Measurements from ENCODE around the gene INPP4A.

- TF ChIP-seq, protein P1, sequence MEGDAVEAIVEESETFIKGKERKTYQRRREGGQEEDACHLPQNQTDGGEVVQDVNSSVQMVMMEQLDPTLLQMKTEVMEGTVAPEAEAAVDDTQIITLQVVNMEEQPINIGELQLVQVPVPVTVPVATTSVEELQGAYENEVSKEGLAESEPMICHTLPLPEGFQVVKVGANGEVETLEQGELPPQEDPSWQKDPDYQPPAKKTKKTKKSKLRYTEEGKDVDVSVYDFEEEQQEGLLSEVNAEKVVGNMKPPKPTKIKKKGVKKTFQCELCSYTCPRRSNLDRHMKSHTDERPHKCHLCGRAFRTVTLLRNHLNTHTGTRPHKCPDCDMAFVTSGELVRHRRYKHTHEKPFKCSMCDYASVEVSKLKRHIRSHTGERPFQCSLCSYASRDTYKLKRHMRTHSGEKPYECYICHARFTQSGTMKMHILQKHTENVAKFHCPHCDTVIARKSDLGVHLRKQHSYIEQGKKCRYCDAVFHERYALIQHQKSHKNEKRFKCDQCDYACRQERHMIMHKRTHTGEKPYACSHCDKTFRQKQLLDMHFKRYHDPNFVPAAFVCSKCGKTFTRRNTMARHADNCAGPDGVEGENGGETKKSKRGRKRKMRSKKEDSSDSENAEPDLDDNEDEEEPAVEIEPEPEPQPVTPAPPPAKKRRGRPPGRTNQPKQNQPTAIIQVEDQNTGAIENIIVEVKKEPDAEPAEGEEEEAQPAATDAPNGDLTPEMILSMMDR (IDR thresholded peaks at IDR 0.05; ENCODE audit: low read depth, low read length) = no peak
- TF ChIP-seq EZH2phosphoT487 (IDR thresholded peaks at IDR 0.05; ENCODE audit: low read depth) = no peak
Measured at GRCh38 chr2:98432145-98432544, 12.5 kb upstream of the INPP4A start.

Measured in OCI-LY3 (cell line).